NCI-H460 (cell line): Measurements from ENCODE around the gene LRRC51. TPM values are rescaled to one million over a fixed set of nuclear protein-coding genes. Genes with fewer than 3 reads are reported as not detected.
"Not testable (repeated sequence)": the region's sequence is repeated elsewhere in the genome, so short reads cannot be mapped to it uniquely, and the experiment has no call there.

Experiments
- DNase-seq: peaks from one replicate; pipeline ENCODE4 v3.0.0-alpha.2; 2016; ENCODE audit warnings: low read depth; ENCODE audit errors: extremely low read depth
- total RNA-seq: library from RNA; depleted of rRNA; stranded (reverse); fragments of >200 nt; shearing (Covaris generic); gene quantifications from 2 replicates; pipeline ENCODE4 v1.2.3, GENCODE V29; 2014

LRRC51 gene
- total RNA-seq, 1 experiment from 2014 or later = 7.5 TPM

GRCh38 chr11:72102946-72103753, 22.5 kb downstream of the LRRC51 start, which contains the start of gene LAMTOR1:
TSS of gene LAMTOR1 (minus strand) at chr11:72103297. CDS start at chr11:72103224, 73 bp downstream.
- DNase-seq = peak; percentile 96

DNA sequence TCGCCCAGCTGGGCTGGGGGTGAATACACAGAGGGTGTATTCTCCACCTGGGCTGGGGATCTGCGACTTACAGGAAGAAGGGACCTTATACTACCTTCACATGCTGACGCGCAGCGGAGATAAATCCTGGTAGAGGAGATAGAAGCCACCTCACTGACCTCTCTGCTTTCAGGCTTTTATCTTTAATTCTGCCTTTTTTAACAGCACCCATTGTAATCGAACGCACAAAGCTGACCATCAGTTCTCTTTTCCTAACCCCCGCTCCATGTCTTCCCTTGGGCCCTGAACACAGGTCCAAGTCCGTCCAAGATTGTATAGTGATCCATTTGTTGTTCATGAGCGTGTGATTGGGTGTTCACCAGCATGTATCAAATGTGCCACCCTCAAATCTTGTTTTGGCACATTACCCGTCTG, 23.1 kb downstream of the LRRC51 start:
- DNase-seq = no peak

- DNase-seq = no peak
Observed at GRCh38 chr11:72105888-72106287, 25.2 kb downstream of the LRRC51 start, which contains the start of gene TOMT. TSS of gene TOMT (plus strand) at chr11:72105924. CDS start at chr11:72105952, 28 bp downstream.

- no peak for DNase-seq
Observed at GRCh38 chr11:72111300-72112142, 30.9 kb downstream of the LRRC51 start.

- peak; percentile 98 for DNase-seq
Observed at GRCh38 chr11:72112143-72112977, 31.7 kb downstream of the LRRC51 start, which contains the start of gene ANAPC15. TSS of gene ANAPC15 (minus strand) at chr11:72112695. CDS start at chr11:72111276, 1,419 bp downstream.

DNA sequence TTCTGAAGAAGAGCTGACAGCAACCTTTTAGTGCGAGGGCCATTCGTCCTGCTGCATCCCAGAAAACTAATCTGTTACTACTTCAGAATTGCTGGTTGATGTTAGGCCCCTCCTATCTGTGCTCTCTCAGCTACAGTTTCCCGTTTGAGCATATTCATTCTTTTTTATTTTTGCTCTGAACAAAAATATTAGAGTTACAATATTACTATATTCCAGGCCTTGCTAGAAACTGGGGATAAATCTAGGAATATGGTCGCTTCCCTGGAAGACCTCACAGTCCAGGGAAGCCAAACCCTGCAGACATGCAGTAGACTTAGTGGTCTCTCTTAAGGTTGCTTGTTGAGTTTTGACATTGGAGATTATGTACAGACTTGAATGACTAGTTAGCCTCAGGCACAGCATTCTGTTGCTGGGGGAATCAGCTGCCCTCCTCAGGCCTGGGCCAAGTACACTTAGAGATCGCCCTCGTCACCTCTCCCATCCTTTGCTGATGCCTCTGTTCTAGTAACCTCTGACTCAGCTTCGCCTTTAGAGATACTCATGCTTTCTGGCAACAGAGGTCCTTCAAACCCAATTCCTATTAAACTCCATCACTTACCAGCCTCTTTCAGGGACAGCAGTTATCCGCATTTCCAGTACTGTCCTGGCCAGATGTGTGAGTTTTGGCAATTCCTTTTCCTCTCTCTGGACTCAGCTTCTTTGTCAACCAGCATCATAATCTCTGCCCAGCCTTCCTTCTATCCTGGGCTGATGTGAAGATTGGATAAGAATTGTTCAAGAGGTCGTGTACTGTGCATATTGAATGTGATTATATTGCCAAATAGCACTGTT, 32.5 kb downstream of the LRRC51 start:
- no peak for DNase-seq

GRCh38 chr11:72114570-72114969, 33.9 kb downstream of the LRRC51 start:
- DNase-seq = no peak

DNA sequence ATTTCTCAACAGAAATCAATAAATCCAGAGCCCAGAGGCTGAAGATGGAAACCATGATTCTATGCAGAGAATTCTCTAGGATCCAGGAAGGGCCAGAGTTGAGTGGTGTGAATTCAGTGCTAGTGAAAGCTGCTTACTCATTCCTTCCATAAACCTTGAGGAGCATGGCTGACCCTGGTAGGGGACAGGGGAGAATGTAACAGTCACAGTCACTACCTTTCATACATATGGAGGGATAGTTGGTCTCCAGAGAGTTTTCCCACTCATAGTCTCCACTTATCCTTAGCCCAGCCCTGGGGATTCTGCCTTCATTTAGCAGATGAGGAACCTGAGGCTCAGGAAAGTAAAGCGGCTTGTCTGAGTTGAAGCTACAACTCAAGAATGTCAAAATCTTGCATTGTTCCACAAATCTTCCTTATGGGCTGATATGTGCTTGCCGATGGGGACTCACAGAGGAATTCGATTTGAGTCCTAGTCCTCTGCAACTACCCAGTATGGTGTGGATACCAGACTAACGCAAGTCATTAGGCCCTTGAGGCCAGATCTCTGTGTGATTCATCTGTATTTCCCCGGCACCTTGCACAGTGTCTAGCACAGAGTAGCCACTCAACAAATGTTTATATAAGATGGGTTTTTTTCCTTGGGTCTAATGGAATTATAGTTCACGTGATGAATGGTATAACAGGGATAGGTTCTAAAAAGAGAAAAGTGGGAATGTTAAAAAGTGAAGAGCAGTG, 35.5 kb downstream of the LRRC51 start:
- DNase-seq = no peak

DNA sequence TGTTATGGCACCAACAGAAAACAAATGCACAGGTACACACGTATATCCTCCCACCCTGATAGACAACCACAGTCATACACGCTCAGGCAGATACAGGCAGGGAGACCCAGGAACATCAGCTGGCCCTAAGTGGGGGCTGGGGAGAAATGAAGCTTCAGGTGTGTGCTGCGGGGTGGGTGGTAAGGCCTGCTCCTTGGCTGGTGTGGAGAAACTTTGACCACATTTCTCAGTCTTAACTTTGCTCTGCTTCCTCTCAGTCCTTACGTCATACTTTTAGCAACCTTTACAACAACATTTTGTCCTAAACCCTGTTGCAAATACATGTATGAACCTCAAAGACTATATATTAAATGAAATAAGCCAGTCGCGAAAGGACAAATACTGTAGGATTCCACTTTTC, 38.5 kb downstream of the LRRC51 start:
- DNase-seq = no peak

DNA sequence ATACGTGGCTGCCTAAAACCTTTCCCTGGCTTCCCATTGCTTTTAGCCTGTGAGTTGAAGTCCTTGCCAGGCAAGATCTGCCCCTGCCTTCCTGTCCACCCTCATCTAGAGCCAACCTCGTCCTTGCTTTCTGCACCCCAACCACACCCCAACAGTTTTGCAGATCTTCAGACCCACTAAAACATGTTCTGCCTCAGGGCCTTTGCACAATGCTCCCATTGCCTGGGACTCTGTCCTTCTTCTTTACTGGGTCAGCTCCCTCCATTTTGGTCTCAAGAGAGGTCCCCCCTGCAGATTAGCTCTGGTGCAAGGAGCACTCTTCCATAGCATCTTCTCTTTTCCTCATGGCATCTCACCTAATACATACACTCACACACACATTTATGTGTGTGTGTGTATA, 40.3 kb downstream of the LRRC51 start:
- DNase-seq = no peak

GRCh38 chr11:72122607-72123006, 42.0 kb downstream of the LRRC51 start:
- no peak for DNase-seq

DNA sequence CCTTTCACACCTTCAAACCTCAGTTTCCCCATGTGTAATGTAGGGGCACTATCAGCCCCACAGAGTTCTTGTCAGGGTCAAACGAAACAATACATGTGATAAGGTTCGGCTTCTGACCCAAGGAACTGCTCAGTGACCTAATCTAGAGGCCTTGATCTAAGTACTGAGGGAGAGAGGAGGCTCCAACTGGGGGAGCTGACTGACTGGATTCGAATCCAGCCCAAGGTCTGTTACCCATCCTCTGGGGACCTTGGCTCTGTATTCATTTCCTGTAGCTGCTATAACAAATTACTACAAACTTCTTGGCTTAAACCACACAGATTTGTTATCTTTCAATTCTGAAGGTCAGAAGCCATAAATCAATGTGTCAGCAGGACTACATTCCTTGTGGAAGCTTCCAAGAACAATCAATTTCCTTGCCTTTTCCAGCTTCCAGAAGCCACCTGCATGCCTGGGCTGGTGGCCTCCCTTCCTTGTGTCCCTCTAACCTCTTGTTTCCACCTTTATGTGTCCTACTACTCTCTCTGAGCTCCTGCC, 42.5 kb downstream of the LRRC51 start:
- no peak for DNase-seq

DNA sequence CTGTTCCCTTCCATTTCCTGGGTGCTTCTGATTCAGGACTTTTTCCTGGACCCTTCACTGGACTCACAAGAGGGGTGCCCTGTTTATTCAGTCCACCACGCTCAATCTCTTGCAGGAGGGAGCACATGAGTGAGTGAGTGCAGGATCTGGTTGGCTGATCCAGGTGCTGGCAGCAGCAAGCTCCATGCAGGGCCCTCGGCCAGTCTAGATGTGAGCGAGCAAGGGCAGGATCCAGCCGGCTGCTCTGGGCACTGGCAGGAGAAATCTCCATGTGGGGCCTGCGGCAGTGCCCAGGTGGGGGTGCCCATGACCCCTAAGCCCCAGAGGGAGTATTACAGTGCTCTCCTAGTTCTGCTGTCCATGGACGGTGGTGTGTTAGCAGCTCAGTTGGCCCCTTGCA, 43.4 kb downstream of the LRRC51 start:
- DNase-seq = no peak

GRCh38 chr11:72125956-72126355, 45.3 kb downstream of the LRRC51 start:
- DNase-seq = no peak

- DNase-seq = no peak
Observed at GRCh38 chr11:72127923-72128322, 47.3 kb downstream of the LRRC51 start.

DNA sequence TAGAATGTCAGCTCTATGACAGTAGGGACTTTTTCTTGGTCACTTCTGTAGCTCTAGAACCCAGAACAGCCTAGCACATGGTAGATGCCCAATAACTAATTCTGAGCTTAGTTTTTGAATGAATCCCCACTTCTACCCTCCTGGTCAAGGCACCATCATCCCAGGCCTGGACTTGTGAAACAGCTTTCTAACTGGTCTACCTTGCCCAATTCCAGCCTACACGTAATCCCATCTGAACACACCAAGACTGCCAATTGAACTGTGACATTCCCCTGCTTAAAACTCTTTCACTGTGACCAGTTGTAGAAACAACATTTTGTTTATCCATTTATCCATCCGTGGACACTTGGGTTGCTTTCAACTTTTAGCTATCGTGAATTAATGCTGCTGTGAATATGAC, 48.7 kb downstream of the LRRC51 start:
- DNase-seq = no peak

GRCh38 chr11:72132646-72133045, 52.0 kb downstream of the LRRC51 start:
- no peak for DNase-seq

GRCh38 chr11:72135473-72135872, 54.8 kb downstream of the LRRC51 start, which contains the start of gene FOLR3:
TSS of gene FOLR3 (plus strand) at chr11:72135725. CDS start at chr11:72135953, 228 bp downstream.
- not testable (repeated sequence) for DNase-seq
